22Rv1 (cell line): ENCODE data around the gene CNTLN.
"Not testable (repeated sequence)": the region's sequence is repeated elsewhere in the genome, so short reads cannot be mapped to it uniquely, and the experiment has no call there.

Experiments
- H3K27ac ChIP-seq: fragments of 450-650 bp; 2 replicates; pipeline ENCODE4 v1.5.1; 2017
- ZFX ChIP-seq: fragments of 450-650 bp; IDR thresholded peaks from 2 replicates; pipeline ENCODE4 v1.6.1; 2017; ENCODE audit warnings: antibody characterized with exemption, borderline replicate concordance
- TF ChIP-seq, protein P1 (sequence below): fragments of 450-650 bp; IDR thresholded peaks from 2 replicates; pipeline ENCODE4 v1.5.1; 2017; ENCODE audit warnings: mild to moderate bottlenecking

CNTLN gene

DNA sequence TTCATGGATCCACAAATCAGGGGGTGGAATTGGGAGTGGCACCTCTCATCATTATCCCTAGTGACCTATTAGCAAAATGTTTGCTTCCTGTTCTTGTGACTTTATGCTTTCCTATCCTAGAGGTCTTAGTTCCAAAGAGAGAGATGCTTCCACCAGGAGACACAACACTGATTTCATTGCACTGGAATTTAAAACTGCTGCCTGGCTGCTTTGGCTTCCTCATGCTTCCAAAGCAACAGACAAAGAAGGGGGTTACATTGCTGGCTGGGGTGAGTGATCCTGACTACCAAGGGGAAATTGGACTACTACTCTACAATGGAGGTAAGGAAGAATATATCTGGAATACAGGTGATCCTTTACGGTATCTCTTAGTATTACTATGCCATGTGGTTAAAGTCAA is 374.9 kb downstream of the CNTLN start:
- no peak for TF ChIP-seq ZFX
- TF ChIP-seq, protein P1, sequence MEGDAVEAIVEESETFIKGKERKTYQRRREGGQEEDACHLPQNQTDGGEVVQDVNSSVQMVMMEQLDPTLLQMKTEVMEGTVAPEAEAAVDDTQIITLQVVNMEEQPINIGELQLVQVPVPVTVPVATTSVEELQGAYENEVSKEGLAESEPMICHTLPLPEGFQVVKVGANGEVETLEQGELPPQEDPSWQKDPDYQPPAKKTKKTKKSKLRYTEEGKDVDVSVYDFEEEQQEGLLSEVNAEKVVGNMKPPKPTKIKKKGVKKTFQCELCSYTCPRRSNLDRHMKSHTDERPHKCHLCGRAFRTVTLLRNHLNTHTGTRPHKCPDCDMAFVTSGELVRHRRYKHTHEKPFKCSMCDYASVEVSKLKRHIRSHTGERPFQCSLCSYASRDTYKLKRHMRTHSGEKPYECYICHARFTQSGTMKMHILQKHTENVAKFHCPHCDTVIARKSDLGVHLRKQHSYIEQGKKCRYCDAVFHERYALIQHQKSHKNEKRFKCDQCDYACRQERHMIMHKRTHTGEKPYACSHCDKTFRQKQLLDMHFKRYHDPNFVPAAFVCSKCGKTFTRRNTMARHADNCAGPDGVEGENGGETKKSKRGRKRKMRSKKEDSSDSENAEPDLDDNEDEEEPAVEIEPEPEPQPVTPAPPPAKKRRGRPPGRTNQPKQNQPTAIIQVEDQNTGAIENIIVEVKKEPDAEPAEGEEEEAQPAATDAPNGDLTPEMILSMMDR, result no peak
- no peak overlapping the region for H3K27ac ChIP-seq

DNA sequence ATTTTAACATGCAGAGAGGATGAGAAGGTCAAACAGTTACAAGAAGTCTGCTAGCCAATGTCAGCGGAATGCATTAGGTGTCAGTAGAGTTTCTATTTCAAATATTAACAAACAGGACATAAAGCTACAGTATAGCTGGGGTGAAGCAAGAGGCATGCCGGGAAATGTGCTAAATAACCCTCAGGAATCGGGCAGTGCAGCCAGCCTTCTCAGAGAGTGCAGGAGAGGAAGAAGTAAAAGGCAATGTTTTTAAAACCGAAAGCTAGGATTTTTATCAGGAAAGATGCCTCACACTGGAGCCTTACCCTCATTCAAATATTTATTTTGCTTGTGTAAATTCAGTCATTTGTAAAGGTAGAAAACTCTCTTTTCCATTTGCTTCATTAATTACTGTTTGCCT is 384.9 kb downstream of the CNTLN start:
- TF ChIP-seq ZFX, result no peak
- TF ChIP-seq, protein P1, result no peak
- H3K27ac ChIP-seq, result no peak overlapping the region

DNA sequence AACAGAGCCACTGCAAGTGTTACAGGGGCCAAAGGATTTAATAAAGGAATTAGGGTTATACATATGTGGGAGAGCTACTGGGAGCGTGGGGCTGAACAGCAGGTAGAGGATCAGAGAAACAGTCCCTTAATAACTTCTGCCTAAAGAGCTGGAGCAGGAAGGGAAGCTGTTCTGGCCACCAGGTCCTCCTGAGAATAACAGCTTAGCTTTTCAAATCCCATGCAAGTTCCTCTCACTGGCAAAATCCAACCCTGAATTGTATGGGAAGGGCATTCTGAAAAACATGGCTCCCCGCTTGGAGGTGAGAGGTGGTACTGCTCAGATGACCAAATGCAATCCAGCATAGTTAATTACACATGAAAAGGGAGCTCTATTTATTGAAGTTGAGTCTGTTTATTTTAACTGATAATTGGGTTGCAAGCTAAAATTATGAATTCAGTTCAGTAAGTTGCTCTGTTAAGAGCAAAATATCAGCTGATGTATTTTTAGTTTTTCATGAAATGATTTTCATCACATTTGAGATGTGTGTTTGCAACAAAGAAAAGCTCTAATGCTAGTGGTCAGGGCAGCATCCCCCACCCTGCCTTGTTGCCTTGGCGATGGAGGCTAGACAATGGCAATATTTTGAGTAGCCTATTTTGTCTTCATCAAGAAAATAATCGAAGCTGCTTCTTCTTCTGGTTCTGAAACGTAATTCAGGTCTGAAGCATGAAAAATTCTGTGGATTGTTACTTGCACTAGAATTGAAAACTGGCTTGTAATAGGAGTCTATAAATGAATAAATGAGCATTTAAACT is 385.6 kb downstream of the CNTLN start:
- H3K27ac ChIP-seq, result no peak overlapping the region
- TF ChIP-seq ZFX, result no peak
- TF ChIP-seq, protein P1, result no peak

DNA sequence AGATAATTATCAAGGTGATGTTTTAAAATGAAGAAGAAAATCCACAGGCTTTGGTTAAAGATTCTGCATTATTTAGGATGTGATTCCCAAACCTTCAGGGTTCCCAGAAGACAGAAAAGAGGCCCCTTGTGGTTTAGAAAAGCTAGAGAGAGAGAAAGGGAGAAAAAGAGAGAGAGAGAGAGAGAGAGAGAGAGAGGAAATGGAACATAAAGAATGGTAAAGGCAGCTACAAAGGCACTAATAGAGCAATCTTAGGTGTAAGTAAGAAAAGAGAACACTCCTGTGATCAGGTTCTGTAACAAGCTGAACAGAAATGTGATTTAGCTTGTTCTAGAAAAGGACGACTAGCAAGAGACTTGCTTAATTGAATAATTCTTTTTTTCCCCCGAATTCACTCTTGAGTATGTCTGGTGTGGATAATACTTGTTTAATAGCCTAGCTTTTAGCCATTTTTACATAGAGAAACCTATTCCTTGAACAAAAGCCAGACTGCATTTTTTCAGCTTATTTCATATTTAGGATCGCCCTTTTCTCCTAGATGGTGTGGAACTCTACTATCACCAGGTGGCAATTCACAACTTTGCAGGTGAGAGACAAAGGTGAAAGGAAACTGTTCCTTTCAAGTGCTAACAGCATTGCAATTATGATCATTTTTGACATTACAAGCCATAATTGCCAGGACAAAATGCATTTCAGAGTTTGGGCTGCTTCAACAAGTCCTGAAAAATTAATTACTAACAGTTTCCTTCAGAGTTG is 386.4 kb downstream of the CNTLN start:
- H3K27ac ChIP-seq, result no peak overlapping the region
- no peak for TF ChIP-seq ZFX
- TF ChIP-seq, protein P1, result 0 out of 2 replicates have a peak, but pooled peaks have one; percentile 6

DNA sequence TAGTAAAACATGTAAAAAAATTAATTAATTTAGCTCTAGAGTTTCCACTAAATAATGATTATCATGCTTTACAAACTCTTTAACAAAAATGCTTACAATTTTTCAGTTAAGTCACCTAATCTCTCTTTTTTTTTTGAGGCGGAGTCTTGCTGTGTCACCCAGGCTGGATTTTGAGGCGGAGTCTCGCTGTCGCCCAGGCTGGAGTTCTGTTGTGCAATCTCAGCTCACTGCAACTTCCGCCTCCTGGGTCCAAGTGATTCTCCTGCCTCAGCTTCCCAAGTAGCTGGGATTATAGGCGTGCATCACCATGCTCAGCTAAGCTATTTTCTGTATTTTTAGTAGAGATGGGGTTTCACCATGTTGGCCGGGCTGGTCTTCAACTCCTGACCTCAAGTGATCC is 391.9 kb downstream of the CNTLN start:
- H3K27ac ChIP-seq, result not testable (repeated sequence)

DNA sequence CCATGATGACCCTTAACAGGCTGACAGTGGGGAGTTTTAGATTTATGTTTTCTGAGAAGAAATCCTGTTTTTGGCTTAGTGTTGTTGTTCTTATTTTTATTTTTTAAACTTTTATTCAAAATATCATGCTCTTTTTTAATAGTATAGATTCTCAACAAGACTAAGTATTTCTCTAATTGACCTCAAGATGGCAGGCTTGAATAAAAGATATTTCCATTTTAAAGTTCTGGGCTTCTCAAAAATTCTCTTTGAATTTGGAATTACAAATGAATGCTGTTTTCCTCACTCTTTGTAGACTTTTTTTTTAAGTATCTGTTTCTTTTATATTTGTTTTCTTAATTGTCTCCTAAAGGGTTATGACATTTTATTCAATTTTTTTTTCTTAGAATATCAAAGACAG is 394.0 kb downstream of the CNTLN start:
- H3K27ac ChIP-seq, result no peak overlapping the region
- no peak for TF ChIP-seq ZFX
- TF ChIP-seq, protein P1, result peak; percentile 57

DNA sequence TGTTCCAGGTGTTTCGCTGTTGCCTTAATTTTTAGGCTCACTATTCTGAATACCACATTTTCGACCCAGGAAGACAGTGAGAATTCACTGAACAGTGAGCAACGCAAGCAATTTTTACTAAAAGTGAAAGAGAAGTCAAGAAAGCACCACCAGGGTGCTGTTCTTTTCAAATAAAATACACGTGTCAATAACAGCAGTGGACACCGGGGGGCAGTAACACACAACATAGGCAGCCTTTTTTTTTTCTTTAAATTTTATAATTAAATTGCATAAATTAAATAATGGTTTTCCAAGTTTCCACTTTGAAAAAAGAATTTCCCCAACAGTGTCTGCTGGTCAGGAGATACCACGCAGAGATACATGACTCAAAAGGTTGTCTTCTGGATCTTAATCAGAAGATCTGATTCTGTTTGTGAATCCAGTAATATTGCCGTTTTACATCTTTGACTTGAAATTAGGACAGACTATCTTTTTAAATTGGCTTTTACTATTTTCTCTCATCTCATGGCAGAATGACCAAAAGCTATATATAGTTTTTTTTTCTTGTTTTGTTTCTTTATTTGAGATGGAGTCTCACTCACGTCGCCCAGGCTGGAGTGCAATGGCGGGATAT is 396.9 kb downstream of the CNTLN start:
- H3K27ac ChIP-seq, result no peak overlapping the region
- no peak for TF ChIP-seq ZFX
- TF ChIP-seq, protein P1, result peak; percentile 88
